Left ventricle myocardium inferior (tissue), 1 donor: Measurements from ENCODE around the gene KCNMA1. TPM values are rescaled to one million over a fixed set of nuclear protein-coding genes. Genes with fewer than 3 reads are reported as not detected.

Experiments
- DNase-seq: peaks from one replicate; pipeline ENCODE4 v3.0.0-alpha.2; 2020
- H3K27ac ChIP-seq: fragments of 200-600 bp; replicated peaks from 2 replicates; pipeline ENCODE4 v1.8.0; 2021
- H3K27me3 ChIP-seq: fragments of 200-600 bp; 2 replicates; pipeline ENCODE4 v1.8.0; 2021; ENCODE audit warnings: low read depth
- H3K36me3 ChIP-seq: fragments of 200-600 bp; 2 replicates; pipeline ENCODE4 v1.8.0; 2021
- H3K4me1 ChIP-seq: fragments of 200-600 bp; 2 replicates; pipeline ENCODE4 v1.8.0; 2021
- H3K4me3 ChIP-seq: fragments of 200-600 bp; 2 replicates; pipeline ENCODE4 v1.8.0; 2021; ENCODE audit warnings: mild to moderate bottlenecking, moderate library complexity
- H3K9me3 ChIP-seq: fragments of 200-600 bp; replicated peaks from 2 replicates; pipeline ENCODE4 v1.8.0; 2021
- intact Hi-C: fragments of 100-400 bp; cut with micrococcal nuclease; formaldehyde crosslinking; loops from one replicate; pipeline ENCODE4 v1.11.0; 2022
- total RNA-seq: library from RNA; stranded (reverse); fragmentation: NEBNext Ultra II Directional; extraction: Animal tissue kit (Norgen Biotek cat#: 25700); gene quantifications from one replicate; pipeline ENCODE4 v1.2.1, GENCODE V29; 2021
- TF ChIP-seq, protein P1 (sequence below): fragments of 200-600 bp; IDR thresholded peaks from 2 replicates; pipeline ENCODE4 v1.8.0; 2021; ENCODE audit warnings: antibody characterized with exemption, mild to moderate bottlenecking, borderline replicate concordance
- donor health status: DM: no; HTN: yes; CAD: no; lungs with severe emphysema.

The KCNMA1 gene
- total RNA-seq, 1 donor from 2014 or later, result 1.8 TPM

DNA sequence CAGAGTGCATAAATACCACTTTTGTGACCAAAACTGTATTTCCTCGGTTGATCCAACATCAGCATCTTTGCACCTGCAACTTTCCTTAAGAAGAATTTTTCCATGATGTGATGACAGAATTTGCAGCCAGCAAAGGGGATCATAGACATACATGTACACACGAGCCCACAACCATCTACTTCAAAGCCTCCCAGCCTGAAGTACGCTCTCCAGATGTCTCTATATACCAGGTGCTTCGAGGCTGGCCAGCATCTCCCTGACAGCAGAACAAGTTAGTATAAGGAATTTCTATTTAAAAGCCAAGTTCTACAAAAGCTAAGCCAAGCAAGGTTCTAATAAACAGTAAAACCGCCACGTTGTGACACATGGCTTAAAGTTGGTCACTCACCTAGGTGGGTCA is 328.5 kb downstream of the KCNMA1 start:
- TF ChIP-seq, protein P1, sequence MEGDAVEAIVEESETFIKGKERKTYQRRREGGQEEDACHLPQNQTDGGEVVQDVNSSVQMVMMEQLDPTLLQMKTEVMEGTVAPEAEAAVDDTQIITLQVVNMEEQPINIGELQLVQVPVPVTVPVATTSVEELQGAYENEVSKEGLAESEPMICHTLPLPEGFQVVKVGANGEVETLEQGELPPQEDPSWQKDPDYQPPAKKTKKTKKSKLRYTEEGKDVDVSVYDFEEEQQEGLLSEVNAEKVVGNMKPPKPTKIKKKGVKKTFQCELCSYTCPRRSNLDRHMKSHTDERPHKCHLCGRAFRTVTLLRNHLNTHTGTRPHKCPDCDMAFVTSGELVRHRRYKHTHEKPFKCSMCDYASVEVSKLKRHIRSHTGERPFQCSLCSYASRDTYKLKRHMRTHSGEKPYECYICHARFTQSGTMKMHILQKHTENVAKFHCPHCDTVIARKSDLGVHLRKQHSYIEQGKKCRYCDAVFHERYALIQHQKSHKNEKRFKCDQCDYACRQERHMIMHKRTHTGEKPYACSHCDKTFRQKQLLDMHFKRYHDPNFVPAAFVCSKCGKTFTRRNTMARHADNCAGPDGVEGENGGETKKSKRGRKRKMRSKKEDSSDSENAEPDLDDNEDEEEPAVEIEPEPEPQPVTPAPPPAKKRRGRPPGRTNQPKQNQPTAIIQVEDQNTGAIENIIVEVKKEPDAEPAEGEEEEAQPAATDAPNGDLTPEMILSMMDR, result no peak
- H3K4me3 ChIP-seq, result no peak overlapping the region
- H3K27me3 ChIP-seq, result peaks cover 88% of the 10 kb centered on the region
- intact Hi-C loops, result no loop called here
- no peak for DNase-seq
- no peak overlapping the region for H3K27ac ChIP-seq
- H3K36me3 ChIP-seq, result no peaks in the 10 kb centered on the region
- no peaks in the 10 kb centered on the region for H3K9me3 ChIP-seq
- no peaks in the 10 kb centered on the region for H3K4me1 ChIP-seq

DNA sequence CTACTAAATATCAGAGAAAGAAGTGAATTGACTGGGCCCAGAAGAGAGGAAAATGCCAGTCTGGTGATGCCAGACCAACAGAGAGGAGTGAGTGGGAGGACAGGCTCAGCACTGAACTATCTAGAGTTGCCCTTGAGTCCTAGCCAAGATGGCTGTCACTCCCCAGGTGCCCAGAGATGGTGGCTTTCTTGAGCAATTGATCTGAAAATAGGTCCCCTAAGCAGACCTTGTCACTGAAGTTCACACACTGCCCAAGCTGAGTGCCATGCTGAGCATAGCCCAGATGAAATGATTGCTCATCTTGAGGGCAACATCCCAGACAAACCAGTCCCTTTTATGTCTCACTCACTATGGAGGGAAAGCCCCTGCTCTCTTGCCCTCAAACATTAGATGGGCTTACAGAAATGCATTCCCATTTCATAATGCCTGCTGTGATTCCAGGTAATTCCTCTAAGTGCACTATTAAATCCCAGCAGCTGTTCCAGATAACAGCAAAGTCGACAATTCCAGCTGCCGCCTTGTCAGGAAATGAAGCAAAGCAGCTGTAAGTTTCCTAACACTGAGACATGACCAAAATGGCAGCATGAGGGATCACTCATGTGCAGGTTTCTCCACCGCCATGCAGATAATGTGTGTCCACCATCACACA is 329.4 kb downstream of the KCNMA1 start:
- Histone ChIP-seq H3K4me3 (no peak overlapping the region), H3K27me3 (peaks cover 90% of the 10 kb centered on the region), H3K4me1 (no peaks in the 10 kb centered on the region), H3K36me3 (no peaks in the 10 kb centered on the region), H3K27ac (no peak overlapping the region), H3K9me3 (no peaks in the 10 kb centered on the region)
- TF ChIP-seq, protein P1, result no peak
- no peak for DNase-seq
- intact Hi-C loops, result no loop called here

DNA sequence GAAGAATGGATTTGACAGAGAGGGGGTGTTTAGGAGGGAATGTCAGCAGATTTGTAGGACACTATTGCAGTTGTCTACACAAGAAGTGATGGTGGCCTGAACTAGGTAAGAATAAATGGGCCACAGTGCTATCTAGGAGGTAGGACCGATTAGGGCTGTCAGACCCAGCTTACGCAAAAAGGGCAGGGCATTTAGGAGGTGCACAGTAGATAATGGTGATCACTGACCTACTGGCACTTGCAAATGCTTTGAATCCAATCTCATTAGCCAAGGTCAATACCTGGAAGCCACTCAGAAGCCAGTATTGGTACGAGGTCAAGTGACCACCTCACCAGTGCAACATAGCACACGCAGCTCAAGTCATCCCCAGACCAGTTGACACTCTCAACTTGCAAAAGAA is 330.9 kb downstream of the KCNMA1 start:
- no peak overlapping the region for H3K4me3 ChIP-seq
- no peaks in the 10 kb centered on the region for H3K4me1 ChIP-seq
- TF ChIP-seq, protein P1, result no peak
- intact Hi-C loops, result no loop called here
- H3K9me3 ChIP-seq, result no peaks in the 10 kb centered on the region
- no peaks in the 10 kb centered on the region for H3K36me3 ChIP-seq
- no peak for DNase-seq
- no peak overlapping the region for H3K27ac ChIP-seq
- peaks cover 90% of the 10 kb centered on the region for H3K27me3 ChIP-seq

- Histone ChIP-seq H3K4me1 (no peaks in the 10 kb centered on the region), H3K36me3 (no peaks in the 10 kb centered on the region), H3K9me3 (no peaks in the 10 kb centered on the region), H3K27me3 (peaks cover 89% of the 10 kb centered on the region), H3K27ac (no peak overlapping the region), H3K4me3 (no peak overlapping the region)
- intact Hi-C loops, result no loop called here
- no peak for DNase-seq
- TF ChIP-seq, protein P1, result no peak
Observed at GRCh38 chr10:77305650-77306632, 331.7 kb downstream of the KCNMA1 start.

GRCh38 chr10:77304192-77304591 is 333.4 kb downstream of the KCNMA1 start:
- TF ChIP-seq, protein P1, result no peak
- no peak overlapping the region for H3K27ac ChIP-seq
- intact Hi-C loops, result no loop called here
- H3K9me3 ChIP-seq, result no peaks in the 10 kb centered on the region
- H3K36me3 ChIP-seq, result no peaks in the 10 kb centered on the region
- DNase-seq, result no peak
- H3K4me3 ChIP-seq, result no peak overlapping the region
- H3K27me3 ChIP-seq, result peaks cover 87% of the 10 kb centered on the region
- no peaks in the 10 kb centered on the region for H3K4me1 ChIP-seq
